GM04503 (cell line): ENCODE data around the gene DOK3.
"Not testable (repeated sequence)": the region's sequence is repeated elsewhere in the genome, so short reads cannot be mapped to it uniquely, and the experiment has no call there.

Experiments
- DNase-seq: peaks from one replicate; pipeline ENCODE4 v3.0.0-alpha.2; 2012; ENCODE audit warnings: low read depth

Gene DOK3

GRCh38 chr5:177497292-177498012, 12.2 kb downstream of the DOK3 start, which contains the start of gene PDLIM7:
PDLIM7 (minus strand) TSS chr5:177497604; CDS start chr5:177496512, 1,092 bp downstream.
- peak; percentile 78 for DNase-seq

- peak; percentile 34 for DNase-seq
Observed at GRCh38 chr5:177496727-177497291, 12.8 kb downstream of the DOK3 start.

- no peak for DNase-seq
Observed at GRCh38 chr5:177496070-177496726, 13.4 kb downstream of the DOK3 start.

GRCh38 chr5:177495243-177496060, 14.2 kb downstream of the DOK3 start:
- DNase-seq, result peak; percentile 46

GRCh38 chr5:177494346-177495195, 15.1 kb downstream of the DOK3 start:
- DNase-seq, result peak; percentile 31

GRCh38 chr5:177493795-177494345, 15.8 kb downstream of the DOK3 start:
- DNase-seq, result no peak

GRCh38 chr5:177492841-177493240, 16.8 kb downstream of the DOK3 start:
- no peak for DNase-seq

- DNase-seq, result no peak
Observed at GRCh38 chr5:177491983-177492746, 17.5 kb downstream of the DOK3 start.

GRCh38 chr5:177491429-177491945, 18.1 kb downstream of the DOK3 start:
- DNase-seq, result no peak

- no peak for DNase-seq
Observed at GRCh38 chr5:177490992-177491391, 18.6 kb downstream of the DOK3 start.

GRCh38 chr5:177490311-177490991, 19.2 kb downstream of the DOK3 start:
- DNase-seq, result no peak

- no peak for DNase-seq
Observed at GRCh38 chr5:177489119-177489716, 20.4 kb downstream of the DOK3 start.

GRCh38 chr5:177487975-177488374, 21.7 kb downstream of the DOK3 start:
- DNase-seq, result no peak

GRCh38 chr5:177487144-177487543, 22.5 kb downstream of the DOK3 start:
- DNase-seq, result no peak

GRCh38 chr5:177486256-177486655, 23.4 kb downstream of the DOK3 start:
- DNase-seq, result no peak

- not testable (repeated sequence) for DNase-seq
Observed at GRCh38 chr5:177485753-177486152, 23.9 kb downstream of the DOK3 start.

GRCh38 chr5:177484902-177485549, 24.6 kb downstream of the DOK3 start:
- DNase-seq, result no peak
